Left ventricle myocardium inferior (tissue), 1 donor: ENCODE results near the gene FES. TPM values are rescaled to one million over a fixed set of nuclear protein-coding genes. Genes with fewer than 3 reads are reported as not detected.

Experiments used
- DNase-seq: peaks from one replicate; pipeline ENCODE4 v3.0.0-alpha.2; 2020
- H3K27ac ChIP-seq: fragments of 200-600 bp; replicated peaks from 2 replicates; pipeline ENCODE4 v1.8.0; 2021
- H3K27me3 ChIP-seq: fragments of 200-600 bp; 2 replicates; pipeline ENCODE4 v1.8.0; 2021; ENCODE audit warnings: low read depth
- H3K36me3 ChIP-seq: fragments of 200-600 bp; 2 replicates; pipeline ENCODE4 v1.8.0; 2021
- H3K4me1 ChIP-seq: fragments of 200-600 bp; 2 replicates; pipeline ENCODE4 v1.8.0; 2021
- H3K4me3 ChIP-seq: fragments of 200-600 bp; 2 replicates; pipeline ENCODE4 v1.8.0; 2021; ENCODE audit warnings: mild to moderate bottlenecking, moderate library complexity
- H3K9me3 ChIP-seq: fragments of 200-600 bp; replicated peaks from 2 replicates; pipeline ENCODE4 v1.8.0; 2021
- intact Hi-C: fragments of 100-400 bp; cut with micrococcal nuclease; formaldehyde crosslinking; loops from one replicate; pipeline ENCODE4 v1.11.0; 2022
- total RNA-seq: library from RNA; stranded (reverse); fragmentation: NEBNext Ultra II Directional; extraction: Animal tissue kit (Norgen Biotek cat#: 25700); gene quantifications from one replicate; pipeline ENCODE4 v1.2.1, GENCODE V29; 2021
- TF ChIP-seq, protein P1 (sequence below): fragments of 200-600 bp; IDR thresholded peaks from 2 replicates; pipeline ENCODE4 v1.8.0; 2021; ENCODE audit warnings: antibody characterized with exemption, mild to moderate bottlenecking, borderline replicate concordance
- donor health status: DM: no; HTN: yes; CAD: no; lungs with severe emphysema.

FES gene
- total RNA-seq, 1 donor from 2014 or later, result 11.9 TPM

DNA sequence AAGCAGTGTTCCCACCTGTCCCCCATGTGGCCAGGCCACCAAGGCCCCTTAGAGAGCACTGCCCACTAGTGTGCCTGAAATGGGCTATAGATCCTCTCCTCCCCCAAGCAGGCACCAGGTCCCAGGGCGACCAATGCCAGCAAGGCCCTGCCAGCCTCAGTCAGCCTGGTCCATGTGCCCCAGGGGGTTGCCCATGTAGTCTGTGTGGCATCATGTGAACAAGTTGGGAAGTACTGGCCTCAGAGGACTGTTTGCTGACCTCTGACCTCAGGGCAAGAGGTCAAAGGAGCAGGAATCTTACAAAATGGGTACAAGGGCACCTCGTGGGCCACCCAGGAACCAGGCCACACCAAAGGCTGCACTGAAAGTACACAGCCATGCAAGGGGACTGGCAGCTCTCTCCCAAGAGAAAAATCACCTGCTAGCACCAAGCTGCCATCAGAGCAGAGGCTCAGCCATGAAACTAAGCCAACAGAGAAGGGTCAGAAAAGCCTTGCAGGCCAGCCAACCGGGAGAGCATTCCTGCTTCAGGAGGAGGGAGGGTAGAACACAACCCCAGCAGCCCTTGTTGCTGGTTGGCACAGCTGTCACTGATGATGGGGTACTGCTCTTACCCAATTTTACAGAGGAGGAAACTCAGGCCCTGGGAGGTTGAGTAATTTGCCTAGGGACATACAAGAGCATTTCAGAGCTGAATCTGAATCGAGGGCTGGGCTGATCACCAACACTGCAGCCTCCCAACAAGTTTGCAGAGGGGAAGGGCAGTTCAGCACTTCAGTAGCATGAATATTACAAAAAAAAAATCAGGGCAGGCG lies 21.1 kb upstream of the FES start:
- peak overlapping the region; percentile 13 for H3K27ac ChIP-seq

DNA sequence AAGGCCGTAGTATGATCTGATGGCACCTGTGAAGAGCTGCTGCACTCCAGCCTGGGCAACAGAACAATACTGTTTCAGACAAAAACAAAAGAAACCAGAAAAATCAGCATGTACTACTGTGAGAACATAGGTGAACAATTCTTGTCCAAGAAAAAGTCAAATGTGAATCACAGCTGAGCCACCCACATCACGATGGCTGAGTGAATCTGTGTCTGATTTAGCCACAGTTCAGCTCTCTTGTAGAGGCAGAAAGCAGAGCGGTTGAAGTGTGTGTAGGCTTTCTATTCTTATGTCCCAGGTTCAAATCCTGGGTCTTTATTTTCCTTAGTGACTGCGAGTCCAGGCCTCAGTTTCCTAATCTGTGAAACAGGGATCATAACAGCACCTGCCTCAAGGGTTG lies 20.3 kb upstream of the FES start:
- Histone ChIP-seq H3K27ac (no peak overlapping the region), H3K9me3 (no peaks in the 10 kb centered on the region), H3K27me3 (no peaks in the 10 kb centered on the region), H3K4me1 (peaks cover 34% of the 10 kb centered on the region), H3K4me3 (no peak overlapping the region), H3K36me3 (no peaks in the 10 kb centered on the region)
- TF ChIP-seq, protein P1, sequence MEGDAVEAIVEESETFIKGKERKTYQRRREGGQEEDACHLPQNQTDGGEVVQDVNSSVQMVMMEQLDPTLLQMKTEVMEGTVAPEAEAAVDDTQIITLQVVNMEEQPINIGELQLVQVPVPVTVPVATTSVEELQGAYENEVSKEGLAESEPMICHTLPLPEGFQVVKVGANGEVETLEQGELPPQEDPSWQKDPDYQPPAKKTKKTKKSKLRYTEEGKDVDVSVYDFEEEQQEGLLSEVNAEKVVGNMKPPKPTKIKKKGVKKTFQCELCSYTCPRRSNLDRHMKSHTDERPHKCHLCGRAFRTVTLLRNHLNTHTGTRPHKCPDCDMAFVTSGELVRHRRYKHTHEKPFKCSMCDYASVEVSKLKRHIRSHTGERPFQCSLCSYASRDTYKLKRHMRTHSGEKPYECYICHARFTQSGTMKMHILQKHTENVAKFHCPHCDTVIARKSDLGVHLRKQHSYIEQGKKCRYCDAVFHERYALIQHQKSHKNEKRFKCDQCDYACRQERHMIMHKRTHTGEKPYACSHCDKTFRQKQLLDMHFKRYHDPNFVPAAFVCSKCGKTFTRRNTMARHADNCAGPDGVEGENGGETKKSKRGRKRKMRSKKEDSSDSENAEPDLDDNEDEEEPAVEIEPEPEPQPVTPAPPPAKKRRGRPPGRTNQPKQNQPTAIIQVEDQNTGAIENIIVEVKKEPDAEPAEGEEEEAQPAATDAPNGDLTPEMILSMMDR, result no peak
- DNase-seq, result no peak
- intact Hi-C loops, result no loop called here

More for the DNA sequence above, 21.1 kb upstream of the FES start:
- Histone ChIP-seq H3K9me3 (no peaks in the 10 kb centered on the region), H3K36me3 (no peaks in the 10 kb centered on the region), H3K4me1 (peaks cover 26% of the 10 kb centered on the region), H3K4me3 (no peak overlapping the region), H3K27me3 (no peaks in the 10 kb centered on the region)
- TF ChIP-seq, protein P1, result no peak
- intact Hi-C loops, result no loop called here
- DNase-seq, result no peak

DNA sequence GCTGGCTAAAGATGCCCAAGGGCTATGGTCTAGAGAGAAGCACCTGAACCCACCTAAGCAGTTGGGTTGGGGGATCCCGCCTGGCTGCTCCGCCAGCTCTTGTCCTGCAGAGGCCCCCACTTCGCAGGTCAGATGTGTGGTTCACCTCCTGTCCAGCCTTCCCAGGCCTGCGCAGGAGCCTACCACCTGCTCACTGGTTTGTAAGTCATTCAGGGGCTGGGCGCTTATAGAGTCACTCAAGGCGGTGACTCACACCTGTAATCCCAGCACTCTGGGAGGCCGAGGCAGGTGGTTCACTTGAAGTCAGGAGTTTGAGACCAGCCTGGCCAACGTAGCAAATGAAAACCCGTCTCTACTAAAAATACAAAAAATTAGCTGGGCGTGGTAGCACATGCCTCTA lies 19.8 kb upstream of the FES start:
- Histone ChIP-seq H3K27me3 (no peaks in the 10 kb centered on the region), H3K27ac (no peak overlapping the region), H3K9me3 (no peaks in the 10 kb centered on the region), H3K4me1 (peaks cover 36% of the 10 kb centered on the region), H3K4me3 (no peak overlapping the region), H3K36me3 (no peaks in the 10 kb centered on the region)
- TF ChIP-seq, protein P1, result no peak
- no peak for DNase-seq
- intact Hi-C loops, result no loop called here

DNA sequence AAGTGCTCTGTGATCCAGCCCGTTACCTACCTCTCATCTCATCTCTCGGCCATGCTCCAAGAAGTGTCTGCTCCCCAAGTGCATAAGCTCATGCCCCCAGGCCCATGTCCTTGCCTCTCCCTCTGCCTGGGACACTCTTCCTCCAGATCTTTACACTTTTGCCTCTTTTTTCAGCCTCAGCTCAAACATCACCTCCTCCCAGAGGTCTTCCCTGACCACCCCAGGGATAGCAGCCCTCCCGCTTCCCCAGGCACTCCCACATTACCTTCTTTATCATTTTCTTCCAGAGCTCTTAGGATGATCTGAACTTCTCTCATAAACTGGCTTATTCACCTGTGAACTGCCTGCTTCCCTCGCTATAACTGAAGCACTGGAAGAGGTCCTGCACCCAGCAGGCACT lies 18.6 kb upstream of the FES start:
- H3K4me1 ChIP-seq, result peaks cover 43% of the 10 kb centered on the region
- intact Hi-C loops, result no loop called here
- no peaks in the 10 kb centered on the region for H3K27me3 ChIP-seq
- H3K36me3 ChIP-seq, result no peaks in the 10 kb centered on the region
- no peak overlapping the region for H3K27ac ChIP-seq
- H3K4me3 ChIP-seq, result no peak overlapping the region
- DNase-seq, result no peak
- TF ChIP-seq, protein P1, result no peak
- H3K9me3 ChIP-seq, result no peaks in the 10 kb centered on the region

DNA sequence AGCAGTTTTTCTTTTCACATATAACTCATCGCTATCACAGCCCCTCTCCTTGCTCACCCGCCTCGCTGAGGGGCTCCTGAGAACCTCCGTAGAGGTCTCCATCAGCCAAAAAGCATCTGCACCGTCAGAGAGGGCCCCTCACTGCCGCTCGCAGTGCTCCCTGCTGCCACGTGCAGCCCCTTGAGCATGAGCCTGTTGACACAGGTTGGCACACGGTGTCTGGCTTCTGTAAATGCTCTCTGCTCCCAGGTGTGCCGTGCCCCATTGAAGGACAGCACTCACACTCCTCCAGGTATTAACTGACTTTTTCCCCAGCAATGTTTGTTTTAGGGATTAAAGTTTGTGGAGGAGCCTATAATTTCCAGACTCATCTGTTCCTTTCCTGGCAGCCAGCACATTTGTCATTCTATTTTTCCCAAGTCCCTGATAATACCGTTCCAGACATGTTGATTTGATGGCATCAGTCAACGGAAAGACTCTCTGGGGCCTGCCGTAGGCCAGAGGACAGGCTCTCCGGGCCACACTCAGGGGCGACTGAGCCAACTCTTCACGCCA lies 18.1 kb upstream of the FES start:
- peaks cover 49% of the 10 kb centered on the region for H3K4me1 ChIP-seq
- no peaks in the 10 kb centered on the region for H3K9me3 ChIP-seq
- no peak for DNase-seq
- H3K27me3 ChIP-seq, result no peaks in the 10 kb centered on the region
- H3K36me3 ChIP-seq, result no peaks in the 10 kb centered on the region
- H3K27ac ChIP-seq, result no peak overlapping the region
- TF ChIP-seq, protein P1, result no peak
- H3K4me3 ChIP-seq, result no peak overlapping the region
- intact Hi-C loops, result no loop called here
